Measurements from ENCODE around the gene NUP214.
A peak's percentile ranks its signal among the peaks of the same experiment; 100 is the strongest.
"Not testable (repeated sequence)": the region's sequence is repeated elsewhere in the genome, so short reads cannot be mapped to it uniquely, and the experiment has no call there.

Gene NUP214

DNA sequence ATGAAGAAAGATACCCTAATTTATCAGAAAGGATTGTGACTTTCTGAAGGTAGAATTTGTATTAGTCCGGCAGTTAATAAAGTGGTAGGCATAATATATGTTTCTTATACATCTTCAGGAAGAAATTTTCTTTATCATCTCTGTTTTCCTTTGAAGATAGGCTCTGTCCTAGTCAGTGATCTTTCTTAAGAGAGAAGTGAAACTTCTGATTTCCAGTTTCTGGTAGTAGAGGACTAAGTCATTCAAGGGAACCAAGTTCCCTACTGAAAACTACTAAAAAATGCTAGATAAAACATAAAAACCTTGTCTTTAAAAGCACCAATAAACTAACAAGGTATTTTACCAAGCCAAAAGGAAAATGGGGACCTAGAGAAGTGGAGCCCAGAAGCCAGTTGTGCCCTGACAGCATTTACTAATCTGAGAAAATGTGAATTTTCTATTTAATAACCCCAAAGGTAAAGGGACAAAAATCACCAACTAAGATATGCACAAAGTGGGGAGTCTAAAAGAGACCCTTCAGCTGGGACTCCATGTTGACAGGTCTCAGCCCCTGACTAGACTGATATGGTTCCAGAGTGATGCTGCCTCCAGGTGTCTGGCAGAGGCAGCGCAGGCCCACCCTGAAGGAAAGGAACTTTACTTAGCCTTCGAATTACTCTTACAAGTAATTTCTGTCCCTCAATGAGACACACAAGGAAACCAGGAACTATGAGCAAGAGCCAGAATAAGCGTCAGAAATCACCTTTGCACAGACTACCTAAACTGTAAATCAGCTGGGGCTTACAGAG is 78.2 kb downstream of the NUP214 start:
- no peak for DNase-seq

DNA sequence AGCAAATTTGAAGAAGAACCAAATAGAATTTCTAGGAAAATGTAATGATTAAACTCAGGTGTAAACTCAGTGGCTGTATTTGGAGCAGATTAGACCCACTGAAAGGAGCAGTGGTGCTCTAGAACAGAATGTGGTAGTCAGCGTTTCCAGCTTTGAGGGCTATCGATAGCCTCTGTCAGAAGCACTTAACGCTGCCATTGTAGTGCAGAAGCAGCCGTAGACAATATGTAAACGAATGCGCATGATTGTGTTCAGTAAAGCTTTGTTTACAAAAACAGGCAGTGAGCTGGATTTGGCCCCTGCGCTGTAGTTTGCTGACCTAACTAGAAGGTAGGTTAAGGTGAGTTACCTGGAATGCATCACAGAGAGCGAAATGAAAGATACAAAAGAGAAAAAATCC is 78.9 kb downstream of the NUP214 start:
- DNase-seq, result no peak

DNA sequence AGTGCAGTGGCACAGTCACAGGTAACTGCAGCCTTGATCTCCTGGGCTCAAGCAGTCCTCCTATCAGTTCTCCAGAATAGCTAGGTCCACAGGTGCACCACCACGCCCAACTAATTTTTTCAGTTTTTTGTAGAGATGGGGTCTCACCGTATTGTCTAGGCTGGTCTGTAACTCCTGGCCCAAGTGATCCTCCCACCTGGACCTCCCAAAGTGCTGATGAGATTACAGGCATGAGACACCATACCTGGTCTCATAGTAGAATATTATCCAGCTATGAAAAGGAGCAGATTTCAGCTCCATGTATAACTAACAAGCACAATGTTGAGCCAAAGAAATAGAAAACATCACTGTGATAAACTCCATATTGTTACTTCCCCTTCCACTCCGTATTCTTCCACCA is 81.1 kb downstream of the NUP214 start:
- no peak for DNase-seq

DNA sequence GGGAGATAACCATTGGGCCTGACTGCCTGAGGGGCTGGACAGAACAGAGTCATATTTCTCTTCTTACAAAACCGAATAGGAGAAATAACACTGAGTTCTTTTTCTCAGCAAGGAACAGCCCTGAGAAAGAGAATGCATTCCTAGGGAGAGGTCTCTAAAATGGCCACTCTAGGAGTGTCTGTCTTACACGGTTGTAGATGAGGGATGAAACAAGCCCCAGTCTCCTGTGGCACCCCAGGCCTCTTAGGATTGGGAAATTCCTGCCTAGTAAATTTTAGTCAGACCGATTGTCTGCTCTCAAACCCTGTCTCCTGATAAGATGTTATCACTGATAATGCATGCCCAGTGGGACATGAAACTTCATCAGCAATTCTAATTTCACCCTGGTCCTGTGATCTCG is 86.5 kb downstream of the NUP214 start:
- not testable (repeated sequence) for DNase-seq

DNA sequence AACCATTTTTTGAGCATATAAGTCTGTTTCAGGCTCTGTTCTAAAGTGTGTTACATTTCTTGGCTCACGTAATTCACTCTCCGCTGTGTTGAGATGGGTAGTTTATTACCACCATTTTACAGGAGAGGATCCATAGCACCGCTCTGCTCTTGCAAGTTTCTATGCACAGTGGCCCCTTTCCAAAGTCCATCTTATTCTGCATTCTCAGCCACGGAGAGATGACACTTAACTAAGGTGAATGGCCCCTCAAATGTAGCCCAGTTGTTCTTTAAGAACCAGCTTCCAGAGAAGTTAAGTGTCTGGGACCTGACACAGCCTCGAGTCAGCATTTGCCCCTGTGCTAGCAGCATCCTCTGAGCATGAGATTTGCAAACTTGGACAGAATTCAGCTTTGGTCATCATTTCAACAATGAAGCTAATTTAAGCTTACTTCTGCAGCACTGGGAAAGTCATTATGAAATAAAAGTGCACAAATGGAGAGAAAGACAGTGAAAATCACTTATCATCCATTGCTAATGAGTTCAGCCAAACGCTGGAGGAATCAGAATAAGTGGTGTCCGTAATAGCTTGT is 89.0 kb downstream of the NUP214 start:
- DNase-seq, result no peak

DNA sequence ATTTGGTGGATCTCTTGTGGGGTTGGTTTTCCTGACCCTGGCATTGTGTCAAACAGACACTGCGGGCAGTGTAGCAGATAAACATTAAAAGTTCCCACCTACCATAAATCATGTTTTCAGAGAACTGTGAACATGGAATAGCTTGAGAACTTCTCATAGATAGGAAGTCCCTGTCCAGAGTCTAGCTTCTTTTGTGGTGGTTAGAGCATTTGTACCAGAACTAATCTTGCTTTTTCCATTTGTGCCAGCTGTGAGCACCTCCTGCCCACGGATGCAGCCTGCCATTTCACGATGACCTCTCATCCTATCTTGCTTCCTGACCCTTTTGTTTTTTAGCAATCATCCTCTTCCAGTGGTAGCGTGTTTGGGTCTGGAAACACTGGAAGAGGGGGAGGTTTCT is 89.5 kb downstream of the NUP214 start:
- DNase-seq, result no peak

DNA sequence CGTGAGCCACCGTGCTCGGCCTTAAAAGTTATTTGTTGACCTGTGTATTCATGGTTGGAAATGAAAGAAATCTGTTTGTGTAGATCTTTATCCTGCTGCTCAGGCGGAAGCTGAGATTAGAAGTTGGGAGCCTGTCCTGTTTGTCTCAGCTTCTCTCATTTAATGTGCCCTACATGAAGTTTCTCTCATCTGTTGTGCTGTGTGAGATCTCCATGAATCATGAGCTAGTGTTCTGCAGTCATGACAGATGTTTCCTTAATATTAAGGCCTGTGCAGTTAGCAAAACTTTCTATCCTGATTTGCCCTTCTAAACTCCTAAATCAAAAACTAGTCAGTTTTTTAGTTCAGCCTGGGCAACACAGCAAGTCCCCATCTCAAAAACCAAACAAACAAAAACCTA is 91.4 kb downstream of the NUP214 start:
- no peak for DNase-seq

DNA sequence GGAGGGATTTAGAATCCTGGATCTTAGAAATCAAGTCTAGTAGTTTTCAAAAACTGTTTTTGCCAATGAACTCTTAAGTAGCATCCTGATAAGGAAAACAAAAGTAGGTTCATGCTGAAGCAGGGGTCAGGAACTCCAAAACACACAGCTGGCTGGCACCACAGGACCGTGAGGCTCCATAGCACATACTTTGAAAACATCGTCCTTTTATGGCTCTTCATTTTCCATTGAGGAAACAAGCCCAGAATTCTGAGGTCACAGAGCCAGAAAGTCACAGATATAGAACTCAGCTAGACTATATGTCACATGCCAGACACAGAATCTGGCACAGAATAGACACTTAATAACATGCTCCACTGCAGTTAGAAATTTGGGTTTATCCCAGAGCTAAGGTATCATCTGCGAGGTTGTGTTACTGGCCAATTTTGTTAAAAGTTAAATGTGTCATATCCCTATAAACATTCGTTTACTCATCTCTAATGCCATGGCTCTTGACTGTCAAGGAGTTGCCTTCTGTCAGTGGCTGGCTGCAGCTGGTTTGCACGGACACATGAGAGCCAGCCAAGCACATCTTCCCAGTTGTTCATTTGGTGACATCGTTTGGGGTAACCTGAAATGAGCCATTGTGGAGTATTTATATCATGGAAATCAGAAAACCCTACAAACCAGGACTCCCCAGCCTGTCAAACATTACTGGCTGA is 92.1 kb downstream of the NUP214 start:
- no peak for DNase-seq

DNA sequence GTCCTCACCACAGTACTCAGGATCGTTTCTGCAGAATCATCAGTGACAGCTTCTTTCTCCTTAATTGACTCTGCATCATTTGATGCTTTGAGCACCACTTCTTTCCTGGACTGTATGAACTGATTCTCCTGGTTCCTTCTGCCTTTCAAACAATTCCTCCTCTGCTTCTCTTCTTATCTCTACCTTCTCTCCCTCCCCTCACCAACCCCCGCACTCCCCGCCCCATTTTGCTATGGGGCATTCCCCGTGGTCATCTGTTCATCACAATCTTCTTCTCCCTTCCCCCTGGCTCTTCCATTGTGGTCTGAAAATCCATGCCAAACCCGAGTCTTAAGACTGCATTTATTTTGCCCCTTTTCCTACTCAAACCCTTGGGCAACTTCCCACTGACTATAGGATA is 93.0 kb downstream of the NUP214 start:
- no peak for DNase-seq

DNA sequence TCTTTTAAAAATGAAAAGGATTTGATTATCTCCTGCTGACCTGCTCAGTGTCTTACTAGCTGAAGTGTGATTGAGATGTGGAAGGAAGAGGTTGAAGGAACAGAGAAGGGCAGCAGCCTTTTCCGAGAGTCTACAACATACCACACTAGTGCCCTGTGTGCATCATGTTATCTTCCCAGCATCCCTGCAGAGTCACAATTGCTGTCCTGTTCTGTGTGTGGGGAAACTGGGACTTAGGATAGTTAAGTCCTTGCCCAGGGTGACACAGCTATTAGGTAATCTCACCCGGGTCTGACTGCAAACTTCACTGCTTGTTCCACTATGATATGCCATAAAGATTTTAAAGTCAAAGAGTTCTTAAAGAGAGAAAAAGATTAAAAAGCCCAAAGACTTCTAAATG is 95.1 kb downstream of the NUP214 start:
- DNase-seq, result no peak

DNA sequence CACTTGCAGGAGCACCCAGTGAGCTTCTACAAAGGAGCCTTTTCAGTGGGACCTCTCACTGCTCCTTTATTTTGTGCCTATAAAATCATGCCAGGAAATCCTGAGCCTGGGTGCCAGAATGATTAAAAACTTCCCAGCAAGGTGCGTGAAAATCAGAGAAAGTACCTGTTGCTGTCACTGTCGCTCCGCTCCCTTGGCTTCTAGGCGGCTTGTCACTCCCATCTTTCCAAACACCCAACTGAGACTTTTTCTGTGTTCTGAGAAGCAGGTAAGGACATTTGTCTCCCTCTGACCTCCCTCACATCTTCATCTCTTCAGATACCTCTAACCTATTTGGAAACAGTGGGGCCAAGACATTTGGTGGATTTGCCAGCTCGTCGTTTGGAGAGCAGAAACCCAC is 97.1 kb downstream of the NUP214 start:
- DNase-seq, result no peak

DNA sequence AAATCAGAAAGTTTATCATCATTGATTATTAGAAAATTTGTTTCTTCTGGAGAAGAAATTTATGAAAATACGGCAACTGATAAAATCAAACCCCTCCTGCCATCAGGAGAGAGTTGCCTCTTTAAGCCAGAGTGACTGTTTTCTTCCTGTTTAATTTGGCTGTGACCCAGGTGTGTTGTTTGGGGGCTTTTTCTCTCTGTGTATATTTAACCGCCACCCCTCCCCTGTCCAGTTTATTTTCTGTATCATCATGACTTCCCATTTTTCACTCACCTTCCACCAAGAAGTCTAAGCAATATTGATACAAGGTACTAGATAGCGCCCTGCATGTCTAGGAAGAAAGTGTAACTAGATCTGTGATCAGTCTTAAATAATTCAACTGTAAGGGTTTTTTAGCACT is 100.8 kb downstream of the NUP214 start:
- DNase-seq, result no peak

DNA sequence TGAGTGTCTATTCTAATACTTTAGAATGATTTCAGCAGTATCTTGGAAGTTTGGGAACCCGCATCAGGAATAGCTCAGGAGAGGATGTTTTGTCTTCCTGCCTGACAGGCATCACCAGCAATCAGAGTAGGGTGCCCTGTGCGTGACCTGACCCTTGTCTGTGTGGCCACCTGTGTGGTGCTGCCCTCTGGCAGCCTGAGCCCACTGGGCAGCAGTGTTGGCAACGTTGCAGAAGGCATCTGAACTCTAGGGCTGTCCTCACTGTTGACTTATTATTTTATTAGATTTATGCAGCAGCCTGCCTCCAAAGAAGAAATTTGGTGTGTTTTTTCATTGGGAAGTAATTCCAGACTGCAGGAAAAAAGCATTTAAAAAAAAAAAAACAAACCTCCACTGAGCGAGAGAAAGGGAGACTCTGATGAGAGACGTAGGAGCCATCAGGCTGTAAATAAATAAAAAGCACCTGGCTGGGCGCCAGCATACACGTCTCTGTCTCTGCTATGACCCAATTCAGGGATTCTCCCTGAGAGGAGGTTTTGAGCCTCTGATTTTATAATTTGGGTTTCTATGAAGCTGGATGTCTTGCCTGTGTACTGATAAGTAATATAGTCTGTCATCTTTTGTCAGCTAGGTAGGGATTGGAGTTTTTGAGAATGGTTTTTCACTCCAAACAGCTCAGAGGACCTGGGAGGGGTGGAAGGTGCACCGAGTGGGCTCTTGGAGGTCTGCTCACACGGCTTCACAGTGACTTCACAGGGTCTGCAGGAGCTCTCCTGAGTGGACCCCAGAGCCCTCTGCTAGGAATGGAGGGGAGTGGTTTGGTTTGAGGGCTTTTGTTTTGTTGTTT is 101.9 kb downstream of the NUP214 start:
- DNase-seq, result no peak

DNA sequence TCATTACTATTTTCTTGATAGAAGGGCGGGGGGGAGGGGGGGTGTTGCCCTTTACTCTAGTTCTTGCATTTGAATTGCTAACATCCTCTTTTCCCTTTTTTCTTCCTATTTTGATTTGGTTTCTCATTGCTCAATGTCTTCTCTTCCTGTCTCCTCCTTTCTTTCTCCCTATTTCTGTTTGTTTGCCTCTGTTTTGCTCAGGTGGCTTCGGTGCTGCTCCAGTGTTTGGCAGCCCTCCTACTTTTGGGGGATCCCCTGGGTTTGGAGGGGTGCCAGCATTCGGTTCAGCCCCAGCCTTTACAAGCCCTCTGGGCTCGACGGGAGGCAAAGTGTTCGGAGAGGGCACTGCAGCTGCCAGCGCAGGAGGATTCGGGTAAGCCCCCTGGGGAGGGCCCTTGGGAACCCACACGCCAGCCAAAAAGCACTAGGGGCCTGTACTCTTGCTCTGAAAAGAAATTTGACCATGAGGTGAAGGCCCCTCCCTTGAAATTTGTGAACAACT is 102.6 kb downstream of the NUP214 start:
- DNase-seq, result no peak

DNA sequence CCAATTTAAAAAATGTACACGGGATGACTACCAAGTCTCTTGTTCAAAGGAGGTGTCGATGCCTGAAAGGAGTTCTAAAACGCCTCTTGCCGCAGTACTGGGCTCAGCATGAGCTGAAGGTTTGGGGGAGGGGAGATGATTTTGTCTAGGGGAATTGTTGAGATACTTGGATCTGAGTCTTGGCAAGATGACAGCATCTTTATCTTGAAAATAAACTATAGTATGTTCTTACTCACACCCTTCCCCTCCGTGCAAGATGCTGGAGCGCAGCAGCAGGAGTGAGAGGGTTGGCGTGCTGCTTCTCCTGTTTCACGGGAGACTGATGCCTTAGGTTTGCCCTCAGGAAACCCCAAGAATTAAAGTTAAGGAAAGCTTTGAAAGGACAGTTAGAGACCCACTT is 103.6 kb downstream of the NUP214 start:
- DNase-seq, result no peak

DNA sequence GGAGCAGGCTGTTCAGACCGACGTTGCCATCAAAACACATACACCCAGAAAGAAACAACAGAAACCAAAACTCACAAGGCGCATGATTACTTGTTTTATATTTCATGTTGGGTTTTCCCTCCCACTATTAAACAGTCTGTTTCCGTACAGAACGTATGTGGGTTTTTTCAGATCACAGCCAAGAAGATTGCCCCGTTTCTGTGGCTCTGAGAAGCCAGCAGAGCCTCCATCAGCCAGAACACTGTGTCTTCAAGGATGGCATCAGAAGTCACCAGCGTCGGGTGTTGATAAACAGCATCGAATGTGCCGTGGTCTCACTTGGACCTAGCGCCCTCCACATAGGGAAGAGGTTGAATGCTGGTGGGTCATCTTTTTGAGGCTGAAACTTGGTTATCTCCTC is 108.2 kb downstream of the NUP214 start:
- DNase-seq, result no peak

DNA sequence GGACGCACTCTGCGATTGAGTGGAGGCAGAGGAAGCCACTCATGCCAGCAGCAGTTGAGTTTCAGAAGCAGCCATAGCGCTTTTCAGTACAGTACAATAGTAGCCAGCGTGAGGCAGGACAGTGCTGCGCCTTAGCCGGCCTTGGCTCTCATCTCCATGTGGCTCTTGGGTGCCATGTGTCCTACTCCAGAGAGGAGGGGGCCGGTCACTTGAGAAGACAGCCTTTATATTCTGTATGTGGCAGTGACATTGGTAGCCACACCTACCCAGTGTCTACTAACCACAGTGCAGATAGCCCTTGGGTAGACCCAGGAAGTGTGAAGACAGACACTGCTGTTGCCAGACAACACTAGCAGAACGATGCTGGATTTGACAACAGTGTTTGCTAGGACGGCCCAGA is 108.6 kb downstream of the NUP214 start:
- DNase-seq, result no peak

DNA sequence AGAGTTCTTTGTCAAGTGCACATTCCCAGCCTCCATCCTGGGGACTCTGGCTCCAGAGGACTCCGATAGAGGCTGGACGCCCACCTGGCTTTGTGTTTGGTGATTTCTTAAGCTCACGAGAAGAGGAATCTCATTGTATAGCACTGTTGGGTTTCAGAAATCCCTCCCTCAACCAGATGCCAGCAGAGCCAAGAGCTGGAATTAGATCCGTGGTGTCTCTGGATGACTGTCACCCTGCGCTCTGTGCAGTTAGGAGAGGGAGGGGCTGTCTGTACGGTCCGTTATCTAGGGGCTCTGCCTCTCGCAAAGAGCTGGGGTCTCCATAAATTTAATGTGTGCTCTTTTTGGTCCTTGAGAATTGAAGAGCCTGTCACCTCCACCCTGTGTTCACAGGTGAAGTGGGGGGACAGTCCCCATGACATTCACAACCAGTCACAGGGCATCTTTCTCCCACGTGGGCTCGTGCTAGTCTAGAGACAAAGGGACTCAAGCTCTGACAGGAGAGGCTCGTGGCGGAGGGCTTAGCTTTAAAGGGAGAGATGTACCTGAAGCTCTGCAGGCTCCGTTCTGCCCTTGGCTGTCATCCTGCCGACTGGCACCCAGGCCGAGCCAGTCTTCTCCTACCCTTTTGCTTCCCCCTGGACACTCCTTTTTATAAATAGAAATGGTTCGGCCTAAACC is 109.6 kb downstream of the NUP214 start:
- no peak for DNase-seq

DNA sequence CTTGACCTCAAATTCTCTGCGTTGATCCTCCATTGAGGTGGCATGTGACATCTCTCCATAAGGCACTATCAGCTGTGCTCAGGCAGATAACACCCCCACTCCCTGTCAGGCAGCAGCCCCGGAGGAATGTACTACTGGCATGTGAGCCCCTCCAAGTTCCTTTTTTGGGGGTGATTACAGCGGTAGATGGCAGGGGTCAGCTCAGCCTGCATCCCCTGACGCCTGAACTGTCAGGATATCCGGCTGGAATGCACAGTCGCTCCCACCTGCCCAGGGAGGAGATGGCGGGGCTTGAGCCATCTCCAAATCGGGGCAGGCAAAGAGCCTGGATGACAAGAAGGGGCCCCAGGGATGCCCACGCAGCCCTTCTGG is 110.1 kb downstream of the NUP214 start:
- DNase-seq, result no peak

DNA sequence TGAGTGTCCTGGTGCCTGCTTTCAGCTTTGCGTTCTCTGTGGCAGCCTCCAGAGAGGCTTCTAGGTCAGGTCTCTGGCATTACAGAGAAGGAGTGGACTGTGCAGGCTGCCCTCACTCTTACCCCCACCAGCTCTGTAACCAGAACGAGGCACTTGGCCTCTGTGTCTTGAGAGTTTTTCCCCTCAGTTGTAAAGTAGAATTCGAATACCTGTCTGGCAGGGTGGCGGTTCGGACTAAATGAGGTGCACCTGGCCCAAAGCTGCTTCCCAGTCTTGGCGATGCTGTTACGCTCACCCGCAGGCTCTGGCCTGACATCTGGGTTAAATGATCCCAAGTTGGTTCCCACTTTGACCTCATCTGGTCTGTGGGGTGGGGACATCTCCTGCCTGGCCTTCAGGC is 110.8 kb downstream of the NUP214 start:
- DNase-seq, result no peak

DNA sequence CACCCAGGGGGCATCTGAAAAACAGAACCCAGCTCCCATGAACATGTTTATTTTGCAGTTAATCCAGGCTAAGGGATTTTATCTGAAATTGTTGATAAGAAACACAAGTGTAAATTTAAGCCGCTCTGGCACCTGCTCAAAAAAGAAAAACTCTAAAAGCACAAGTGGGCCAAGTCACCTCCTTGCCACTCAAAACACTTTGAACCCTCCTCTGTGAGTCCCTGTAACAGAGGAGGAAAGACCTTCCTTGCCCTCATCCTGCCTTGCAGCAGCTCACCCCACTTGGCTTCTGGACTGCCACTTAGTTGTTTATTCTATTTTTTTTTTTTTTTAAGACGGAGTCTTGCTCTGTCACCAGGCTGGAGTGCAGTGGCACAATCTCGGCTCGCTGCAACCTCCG is 111.4 kb downstream of the NUP214 start:
- no peak for DNase-seq

DNA sequence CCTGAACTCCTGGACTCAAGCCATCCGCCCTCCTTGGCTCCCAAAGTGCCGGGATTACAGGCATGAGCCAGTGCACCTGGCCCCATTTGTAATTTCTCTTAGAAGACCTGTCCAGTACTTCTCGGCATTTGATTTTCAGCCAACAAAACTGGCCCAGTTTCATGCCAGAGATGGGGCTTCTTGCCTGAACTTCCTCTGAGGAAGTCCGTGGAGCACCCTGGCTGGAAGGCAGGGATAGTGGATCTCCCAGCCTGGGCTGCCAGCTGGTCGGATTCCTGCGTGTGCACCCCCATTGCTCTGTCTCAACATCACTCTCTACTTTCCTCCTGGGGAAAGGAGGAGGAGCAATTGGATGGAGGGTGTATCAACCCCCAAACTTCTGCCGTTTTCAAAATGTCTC is 111.9 kb downstream of the NUP214 start:
- no peak for DNase-seq

DNA sequence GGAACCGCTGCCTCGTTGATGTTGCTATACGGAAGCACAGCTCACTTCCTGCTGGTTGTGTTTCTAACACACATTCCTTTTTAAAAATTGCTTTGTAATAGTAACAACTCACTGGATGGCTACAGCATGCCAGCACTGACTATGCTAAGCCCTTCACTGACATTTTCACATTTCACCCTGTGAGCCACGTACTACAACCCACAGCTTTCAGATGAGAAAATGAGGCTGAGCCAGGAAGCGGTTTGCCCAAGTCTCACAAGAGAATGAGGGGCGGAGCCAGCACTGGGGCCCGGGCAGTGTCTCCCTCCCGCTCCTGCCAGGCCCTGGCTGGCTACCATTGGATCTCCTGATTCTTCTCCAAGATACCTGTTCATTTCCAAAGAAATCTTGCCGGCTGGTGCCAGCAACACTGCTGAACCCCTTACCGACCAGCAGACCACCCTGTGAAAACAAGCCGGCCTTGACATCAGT is 112.6 kb downstream of the NUP214 start:
- DNase-seq, result peak; percentile 80

All from islet precursor cell (in vitro differentiated cells).